Endodermal cell (in vitro differentiated cells): ENCODE data around the gene KIF16B. TPM values are rescaled to one million over a fixed set of nuclear protein-coding genes. Genes with fewer than 3 reads are reported as not detected.

ENCODE experiments used
- DNase-seq: peaks from one replicate; pipeline ENCODE4 v3.0.0-alpha.2; 2017
- H3K27ac ChIP-seq: 2 replicates; pipeline ENCODE4 v1.5.1; 2013; ENCODE audit warnings: mild to moderate bottlenecking, low read depth, low read length, moderate library complexity
- H3K27me3 ChIP-seq: 2 replicates; pipeline ENCODE4 v1.6.1; 2013; ENCODE audit warnings: mild to moderate bottlenecking, low read length, moderate library complexity; ENCODE audit not compliant: insufficient read depth, control insufficient read depth, poor library complexity, severe bottlenecking
- H3K36me3 ChIP-seq: 2 replicates; pipeline ENCODE4 v1.7.0; 2013; ENCODE audit warnings: mild to moderate bottlenecking, low read length, moderate library complexity; ENCODE audit not compliant: control insufficient read depth, insufficient read depth
- H3K4me1 ChIP-seq: one replicate; pipeline ENCODE4 v1.7.0; 2013; ENCODE audit warnings: low read length; ENCODE audit not compliant: control insufficient read depth, insufficient read depth
- H3K4me3 ChIP-seq: 2 replicates; pipeline ENCODE4 v1.5.1; 2013; ENCODE audit warnings: mild to moderate bottlenecking, low read length, moderate library complexity
- H3K9ac ChIP-seq: 2 replicates; pipeline ENCODE4 v1.6.1; 2013; ENCODE audit warnings: mild to moderate bottlenecking, low read length, moderate library complexity; ENCODE audit not compliant: poor library complexity, severe bottlenecking; ENCODE audit errors: extremely low read depth
- H3K9me3 ChIP-seq: 2 replicates; pipeline ENCODE4 v1.6.1; 2013; ENCODE audit warnings: mild to moderate bottlenecking, low read length, moderate library complexity; ENCODE audit not compliant: control insufficient read depth
- H3K27ac Mint-ChIP-seq: 2 replicates; pipeline ENCODE4 v1.8.0; 2020; ENCODE audit warnings: mixed read lengths
- H3K27me3 Mint-ChIP-seq: 2 replicates; pipeline ENCODE4 v1.8.0; 2021; ENCODE audit warnings: mild to moderate bottlenecking, mixed read lengths; ENCODE audit not compliant: insufficient read depth
- H3K36me3 Mint-ChIP-seq: 2 replicates; pipeline ENCODE4 v1.8.0; 2020; ENCODE audit warnings: low read depth, mixed read lengths
- H3K4me1 Mint-ChIP-seq: 2 replicates; pipeline ENCODE4 v1.8.0; 2020; ENCODE audit warnings: mixed read lengths
- H3K4me3 Mint-ChIP-seq: 2 replicates; pipeline ENCODE4 v1.8.0; 2020; ENCODE audit warnings: mild to moderate bottlenecking, moderate library complexity, mixed read lengths
- H3K9me3 Mint-ChIP-seq: 2 replicates; pipeline ENCODE4 v1.8.0; 2020; ENCODE audit warnings: mild to moderate bottlenecking, mixed read lengths
- CTCF ChIP-seq: fragments of 200-600 bp; sonication (generic); conservative IDR thresholded peaks from 2 replicates; pipeline ENCODE4 v1.5.0; 2021; ENCODE audit warnings: antibody characterized with exemption, mild to moderate bottlenecking
- WGBS, 2 experiments: methylation state at CpG; one replicate each; pipeline versions ENCODE4 v1.1.5 to v1.1.7; 2013; ENCODE audit warnings: missing lambda C conversion rate in 2 of 2, mixed read lengths in 1 of 2; ENCODE audit not compliant: insufficient coverage in 1 of 2, insufficient read length in 1 of 2; 5-methylcytosine and 5-hydroxymethylcytosine counted together
- total RNA-seq, 2 donors: library from RNA; stranded (reverse); fragmentation: NEBNext Ultra II Directional in 1 of 2; extraction: Animal tissue kit (Norgen Biotek cat#: 25700) in 1 of 2; gene quantifications; 2 replicates in 1 of 2; 3 replicates in 1 of 2; pipeline ENCODE4 v1.2.1, GENCODE V29; 2021

The KIF16B gene
- total RNA-seq, 2 donors from 2014 or later, result 17.3 to 18.8 TPM

GRCh38 chr20:16257021-16257420, 316.2 kb downstream of the KIF16B start:
- no peaks in the 10 kb centered on the region for H3K9me3 Mint-ChIP-seq
- no peak overlapping the region for H3K9ac ChIP-seq
- no peak for TF ChIP-seq CTCF

GRCh38 chr20:16246870-16247269, 326.4 kb downstream of the KIF16B start:
- no peaks in the 10 kb centered on the region for H3K36me3 Mint-ChIP-seq
- peaks cover 3% of the 10 kb centered on the region for H3K4me1 Mint-ChIP-seq
- H3K4me3 Mint-ChIP-seq, result no peak overlapping the region
- Histone ChIP-seq H3K27ac (no peak overlapping the region), H3K4me1 (no peaks in the 10 kb centered on the region), H3K4me3 (no peak overlapping the region), H3K9me3 (no peaks in the 10 kb centered on the region), H3K27me3 (no peaks in the 10 kb centered on the region), H3K9ac (no peak overlapping the region), H3K36me3 (no peaks in the 10 kb centered on the region)
- H3K27me3 Mint-ChIP-seq, result peaks cover 9% of the 10 kb centered on the region
- no peaks in the 10 kb centered on the region for H3K9me3 Mint-ChIP-seq
- peak; percentile 37 for DNase-seq
- no peak overlapping the region for H3K27ac Mint-ChIP-seq
- no peak for TF ChIP-seq CTCF
- 94 to 97% methylated on average over 5 to 6 of the region's 6 CpGs for WGBS, 2 experiments

More at GRCh38 chr20:16257021-16257420, 316.2 kb downstream of the KIF16B start:
- H3K4me3 Mint-ChIP-seq, result no peak overlapping the region
- Histone ChIP-seq H3K4me1 (peaks cover 6% of the 10 kb centered on the region), H3K27ac (no peak overlapping the region), H3K27me3 (no peaks in the 10 kb centered on the region), H3K9me3 (no peaks in the 10 kb centered on the region), H3K36me3 (no peaks in the 10 kb centered on the region), H3K4me3 (no peak overlapping the region)
- DNase-seq, result peak; percentile 13
- peaks cover 2% of the 10 kb centered on the region for H3K27me3 Mint-ChIP-seq
- H3K36me3 Mint-ChIP-seq, result no peaks in the 10 kb centered on the region
- peaks cover 6% of the 10 kb centered on the region for H3K4me1 Mint-ChIP-seq
- no peak overlapping the region for H3K27ac Mint-ChIP-seq
- WGBS, 2 experiments, result 91% methylated on average over 6 to 7 of the region's 7 CpGs

- Mint-ChIP-seq H3K4me3 (no peak overlapping the region), H3K9me3 (no peaks in the 10 kb centered on the region), H3K27me3 (peaks cover 9% of the 10 kb centered on the region), H3K4me1 (peaks cover 4% of the 10 kb centered on the region), H3K36me3 (no peaks in the 10 kb centered on the region), H3K27ac (no peak overlapping the region)
- Histone ChIP-seq H3K36me3 (no peaks in the 10 kb centered on the region), H3K27me3 (no peaks in the 10 kb centered on the region), H3K9ac (no peak overlapping the region), H3K9me3 (no peaks in the 10 kb centered on the region), H3K4me3 (no peak overlapping the region), H3K27ac (no peak overlapping the region), H3K4me1 (peaks cover 4% of the 10 kb centered on the region)
- TF ChIP-seq CTCF, result no peak
- whole genome bisulfite sequencing, 2 experiments, result 92 to 98% methylated on average over 7 of the region's 7 CpGs
- DNase-seq, result peak; percentile 10
Measured at GRCh38 chr20:16246291-16246690, 327.0 kb downstream of the KIF16B start.
